SH-SY5Y (cell line): Measurements from ENCODE around the gene SARDH.

Experiments used
- GATA2 ChIP-seq: IDR thresholded peaks from 2 replicates; pipeline ENCODE4 v1.6.1; 2011; ENCODE audit warnings: mild to moderate bottlenecking, low read depth, low read length
- GATA3 ChIP-seq: IDR thresholded peaks from 2 replicates; pipeline ENCODE4 v1.6.1; 2011; ENCODE audit warnings: low read depth, mild to moderate bottlenecking, low read length, moderate library complexity

GRCh38 chr9:133763272-133764183, 25.4 kb upstream of the SARDH start:
- TF ChIP-seq GATA2 (no peak), GATA3 (no peak)
